ENCODE measurements around the gene HS3ST3A1.

DNA sequence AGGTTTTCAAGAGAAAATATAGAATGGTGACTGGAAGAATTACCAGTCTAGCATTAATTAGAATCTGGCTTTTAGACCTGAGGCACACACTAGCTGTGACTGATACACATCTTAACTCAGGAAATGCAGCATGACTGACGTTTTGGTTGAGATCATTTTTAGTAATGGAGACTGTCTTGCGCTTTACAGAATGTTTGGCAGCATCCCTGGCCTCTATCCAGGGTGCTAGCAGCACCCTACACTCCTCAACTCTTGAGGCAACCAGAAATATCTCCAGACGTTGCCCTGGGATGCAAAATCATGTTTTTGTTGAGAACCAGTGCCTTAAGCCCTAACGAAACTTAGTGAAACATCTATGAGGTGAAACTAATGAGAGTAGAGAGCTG is 109.0 kb downstream of the HS3ST3A1 start:
- TF ChIP-seq, protein P1, sequence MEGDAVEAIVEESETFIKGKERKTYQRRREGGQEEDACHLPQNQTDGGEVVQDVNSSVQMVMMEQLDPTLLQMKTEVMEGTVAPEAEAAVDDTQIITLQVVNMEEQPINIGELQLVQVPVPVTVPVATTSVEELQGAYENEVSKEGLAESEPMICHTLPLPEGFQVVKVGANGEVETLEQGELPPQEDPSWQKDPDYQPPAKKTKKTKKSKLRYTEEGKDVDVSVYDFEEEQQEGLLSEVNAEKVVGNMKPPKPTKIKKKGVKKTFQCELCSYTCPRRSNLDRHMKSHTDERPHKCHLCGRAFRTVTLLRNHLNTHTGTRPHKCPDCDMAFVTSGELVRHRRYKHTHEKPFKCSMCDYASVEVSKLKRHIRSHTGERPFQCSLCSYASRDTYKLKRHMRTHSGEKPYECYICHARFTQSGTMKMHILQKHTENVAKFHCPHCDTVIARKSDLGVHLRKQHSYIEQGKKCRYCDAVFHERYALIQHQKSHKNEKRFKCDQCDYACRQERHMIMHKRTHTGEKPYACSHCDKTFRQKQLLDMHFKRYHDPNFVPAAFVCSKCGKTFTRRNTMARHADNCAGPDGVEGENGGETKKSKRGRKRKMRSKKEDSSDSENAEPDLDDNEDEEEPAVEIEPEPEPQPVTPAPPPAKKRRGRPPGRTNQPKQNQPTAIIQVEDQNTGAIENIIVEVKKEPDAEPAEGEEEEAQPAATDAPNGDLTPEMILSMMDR (IDR thresholded peaks at IDR 0.05; ENCODE audit: poor library complexity) = no peak
- no peak for TF ChIP-seq EZH2 (IDR thresholded peaks at IDR 0.05; ENCODE audit: borderline replicate concordance)
- no peak for TF ChIP-seq EZH2phosphoT487 (IDR thresholded peaks at IDR 0.05; ENCODE audit: low read depth, severe bottlenecking, unreplicated experiment)
